Nucleus accumbens (tissue), 56 donors: ENCODE measurements around the gene DGCR2.

Experiments
- DNase-seq, 56 donors: peaks; one replicate each; lab custom pipeline; 2025; lab: John Stamatoyannopoulos, UW

The DGCR2 gene

GRCh38 chr22:19147195-19147780 is 25.1 kb upstream of the DGCR2 start:
- no peak for DNase-seq

- DNase-seq: no peak
Measured at GRCh38 chr22:19146215-19146968, 24.2 kb upstream of the DGCR2 start.

DNA sequence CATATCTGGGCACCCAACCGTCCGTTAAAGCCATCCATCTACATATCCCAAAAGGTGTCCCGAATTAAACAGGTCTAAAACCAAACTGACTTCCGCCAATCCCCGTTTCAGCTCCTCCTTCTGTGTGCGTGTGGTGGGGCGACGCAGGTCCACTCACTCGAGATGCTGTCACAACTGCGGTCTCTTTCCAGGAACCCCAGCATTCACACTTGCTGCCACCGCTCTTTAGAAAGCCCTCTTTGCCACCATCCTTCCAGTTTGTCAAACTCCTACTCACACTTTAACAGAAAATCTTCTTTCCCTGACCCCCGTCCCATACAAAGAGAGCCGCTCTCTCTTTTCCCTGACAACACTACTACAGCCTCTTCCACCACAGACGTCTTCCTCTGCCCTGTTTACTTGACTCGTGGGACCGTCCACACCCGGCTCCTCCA is 21.8 kb upstream of the DGCR2 start:
- DNase-seq: peak in 1 of 56 donors; percentile 15

GRCh38 chr22:19143212-19143611 is 21.0 kb upstream of the DGCR2 start:
- DNase-seq: no peak

DNA sequence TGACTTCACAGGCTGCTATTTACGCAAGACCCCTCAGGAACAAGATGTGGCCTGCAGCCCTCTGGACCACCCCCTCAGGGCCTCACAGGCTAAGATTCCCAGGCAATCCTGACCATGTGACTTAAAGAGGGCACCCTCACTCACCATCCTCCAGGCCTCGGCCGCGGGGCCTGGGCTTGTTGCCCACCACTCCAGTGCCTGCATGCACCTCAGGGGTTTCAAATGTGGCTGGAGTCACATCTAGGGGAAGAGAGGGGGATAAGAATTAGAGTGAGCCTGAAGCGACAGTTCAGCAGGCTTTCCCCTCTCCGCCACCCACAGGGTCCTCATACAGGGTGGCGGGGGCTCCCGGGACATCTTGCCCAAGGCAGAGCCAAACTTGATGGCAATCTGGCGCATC is 20.2 kb upstream of the DGCR2 start:
- DNase-seq: no peak

DNA sequence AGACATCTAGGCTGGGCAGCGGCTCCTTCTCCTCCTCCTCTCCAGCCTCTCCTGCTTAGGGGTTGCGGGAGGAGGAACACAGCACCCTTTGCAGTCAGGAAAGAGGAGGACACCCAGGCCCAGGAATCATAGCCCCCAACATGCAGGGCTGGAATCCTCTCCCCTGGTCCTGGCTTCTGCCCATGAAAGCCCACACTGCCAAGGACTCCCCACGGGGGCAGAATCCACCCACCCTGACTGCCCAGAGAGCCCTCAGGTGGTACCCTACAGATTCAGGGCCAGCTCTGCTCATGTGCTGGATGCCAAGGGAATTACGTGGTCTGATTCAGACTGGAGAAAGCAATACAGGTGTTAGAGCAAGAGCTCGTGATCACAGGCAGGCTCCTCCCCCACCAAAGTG is 17.8 kb upstream of the DGCR2 start:
- no peak for DNase-seq

GRCh38 chr22:19139001-19139356 is 16.8 kb upstream of the DGCR2 start:
- DNase-seq: no peak

DNA sequence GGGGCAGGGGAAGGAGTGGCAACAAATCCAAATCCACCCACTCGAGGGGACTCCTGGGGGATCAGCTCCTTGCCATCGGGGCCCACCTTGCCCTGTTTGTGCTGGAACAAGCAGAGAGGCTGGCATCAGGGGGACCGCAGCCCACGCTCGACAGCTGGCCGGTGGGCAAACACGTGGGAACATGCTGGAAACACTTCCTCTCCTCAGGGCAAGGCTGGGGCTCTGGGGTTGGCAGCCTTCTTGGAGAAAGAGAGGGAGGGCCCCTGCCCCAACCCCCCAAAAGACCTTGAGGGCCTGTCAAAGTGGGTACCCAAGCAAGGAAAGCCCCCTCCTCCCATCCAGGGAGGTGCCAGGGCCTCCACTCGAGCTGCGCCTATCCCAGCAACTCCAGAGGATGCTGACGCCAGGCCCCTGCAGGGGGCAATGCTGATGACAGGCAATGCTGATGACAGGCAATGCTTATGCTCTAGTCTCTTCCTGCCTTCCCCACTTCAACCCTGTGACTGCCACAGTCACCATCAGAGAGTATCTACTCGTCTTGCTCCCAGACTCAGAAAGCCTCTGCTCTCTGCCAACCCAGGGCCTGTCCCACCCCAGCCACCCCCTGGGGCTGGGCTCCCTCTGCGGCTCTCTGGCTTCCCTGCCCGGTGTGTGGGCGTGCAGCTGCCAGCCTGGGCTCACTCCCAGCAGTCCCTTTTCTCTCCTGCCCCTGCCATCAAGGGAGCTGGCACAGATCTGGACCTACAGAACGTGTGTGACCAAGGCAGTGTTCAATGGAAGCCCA is 16.2 kb upstream of the DGCR2 start:
- no peak for DNase-seq

GRCh38 chr22:19137384-19138216 is 15.4 kb upstream of the DGCR2 start:
- DNase-seq: no peak

DNA sequence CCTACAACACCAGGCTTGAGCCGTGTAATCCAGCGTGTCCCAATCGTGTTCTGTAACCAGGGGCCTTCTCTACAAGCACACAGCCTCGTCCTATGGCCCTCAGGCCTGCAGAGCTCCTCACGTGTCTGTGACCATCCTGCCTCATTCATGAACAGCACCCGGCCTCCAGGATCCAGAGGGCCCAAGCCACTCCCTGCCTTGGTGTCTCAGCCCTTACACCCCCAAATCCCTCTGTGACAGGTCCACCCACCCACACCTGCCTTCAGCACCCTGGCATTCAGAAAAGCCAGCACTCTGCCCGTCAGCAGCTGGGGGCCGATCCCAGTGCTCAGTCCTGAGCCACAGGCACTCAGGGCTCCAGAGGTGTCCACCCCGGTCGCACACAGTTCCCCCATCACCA is 14.7 kb upstream of the DGCR2 start:
- no peak for DNase-seq

- no peak for DNase-seq
Measured at GRCh38 chr22:19134874-19135273, 12.7 kb upstream of the DGCR2 start.

DNA sequence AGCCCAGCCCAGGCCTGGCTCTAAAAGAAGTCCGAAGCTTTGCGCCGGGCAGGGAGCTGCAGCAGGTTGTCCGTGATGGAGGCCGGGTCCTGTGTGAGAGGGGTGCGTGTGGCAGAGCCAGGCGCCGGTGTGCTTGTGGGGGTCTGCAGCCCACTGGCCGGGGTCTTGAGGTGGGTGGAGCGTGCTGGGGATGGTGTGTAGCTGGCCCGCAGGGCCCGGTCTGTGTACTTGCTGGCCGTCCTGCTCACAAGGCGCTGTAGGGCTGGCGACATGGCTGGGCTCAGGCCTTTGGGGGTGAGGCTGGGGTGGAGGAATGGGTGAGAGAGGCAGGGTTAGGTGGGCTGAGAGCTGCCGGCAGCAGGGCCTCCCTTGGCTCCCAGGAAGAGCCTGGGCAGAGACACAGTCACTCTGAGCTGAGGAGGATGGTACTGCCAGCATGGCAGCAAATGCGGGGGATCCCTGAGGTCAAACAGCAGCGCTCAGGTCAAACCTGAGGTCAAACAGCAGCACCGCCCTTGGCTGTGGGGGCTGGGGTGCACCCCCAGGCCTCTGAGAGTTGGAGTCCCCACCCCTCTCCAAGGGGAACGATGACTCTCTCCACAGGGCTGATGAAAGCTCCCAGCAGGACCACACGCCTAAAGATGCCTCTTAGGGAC is 12.1 kb upstream of the DGCR2 start:
- no peak for DNase-seq

- DNase-seq: no peak
Measured at GRCh38 chr22:19133561-19133960, 11.3 kb upstream of the DGCR2 start.

DNA sequence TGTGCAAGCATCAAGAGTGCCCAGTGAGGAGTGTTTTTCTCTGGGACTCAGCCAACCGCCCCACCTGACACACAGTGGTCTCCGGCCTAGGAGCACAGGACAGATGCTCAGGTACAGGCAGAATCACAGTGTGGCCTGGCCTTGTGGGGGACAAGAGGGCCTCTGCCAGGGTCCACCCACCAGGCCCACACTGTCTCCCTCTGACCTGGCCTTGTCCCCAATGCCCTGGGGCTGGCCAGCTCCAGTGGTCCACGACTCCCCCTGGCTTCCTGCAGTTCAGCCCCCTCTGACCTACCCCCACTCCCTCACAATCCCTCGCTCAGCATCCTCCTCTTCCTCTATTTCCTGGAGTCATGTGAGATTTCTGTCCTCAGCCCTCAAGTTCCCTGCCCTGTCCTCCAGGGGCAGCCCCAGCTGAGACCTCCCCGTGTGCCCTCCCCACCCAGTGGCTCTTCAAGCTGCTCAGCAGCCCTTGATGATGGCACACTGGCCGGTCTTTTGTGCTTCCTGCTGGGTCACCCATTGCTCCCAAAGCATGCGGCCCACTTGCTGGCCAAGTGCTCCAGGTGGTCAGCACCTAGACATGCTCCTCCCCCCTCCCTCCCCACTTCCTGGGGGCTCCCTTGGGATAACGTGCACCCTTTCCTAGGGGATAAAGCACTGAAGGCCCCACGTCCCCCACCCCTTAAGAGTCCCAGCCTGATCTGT is 10.6 kb upstream of the DGCR2 start:
- DNase-seq: no peak

- DNase-seq: no peak
Measured at GRCh38 chr22:19132153-19132552, 9.9 kb upstream of the DGCR2 start.

GRCh38 chr22:19131685-19132015 is 9.4 kb upstream of the DGCR2 start:
- no peak for DNase-seq

GRCh38 chr22:19130959-19131684 is 8.9 kb upstream of the DGCR2 start, which contains the start of gene TSSK2:
TSS of gene TSSK2 (plus strand) at chr22:19131308. CDS start at chr22:19131400, 92 bp downstream.
- peak in 5 of 56 donors; percentile 7 to 42 (median 26) for DNase-seq

GRCh38 chr22:19129871-19130270 is 7.7 kb upstream of the DGCR2 start:
- DNase-seq: no peak
